IPS DF 19.7 (cell line): ENCODE measurements around the gene FOXD4L1.
"Not testable (repeated sequence)": the region's sequence is repeated elsewhere in the genome, so short reads cannot be mapped to it uniquely, and the experiment has no call there.

Source experiments
- DNase-seq: peaks from one replicate; pipeline ENCODE4 v3.0.0-alpha.2; 2013; ENCODE audit warnings: low read depth, low spot score

FOXD4L1 gene

GRCh38 chr2:113524986-113525385 lies 26.5 kb downstream of the FOXD4L1 start:
- DNase-seq, result not testable (repeated sequence)

- not testable (repeated sequence) for DNase-seq
Observed at GRCh38 chr2:113527350-113528045, 29.0 kb downstream of the FOXD4L1 start.

DNA sequence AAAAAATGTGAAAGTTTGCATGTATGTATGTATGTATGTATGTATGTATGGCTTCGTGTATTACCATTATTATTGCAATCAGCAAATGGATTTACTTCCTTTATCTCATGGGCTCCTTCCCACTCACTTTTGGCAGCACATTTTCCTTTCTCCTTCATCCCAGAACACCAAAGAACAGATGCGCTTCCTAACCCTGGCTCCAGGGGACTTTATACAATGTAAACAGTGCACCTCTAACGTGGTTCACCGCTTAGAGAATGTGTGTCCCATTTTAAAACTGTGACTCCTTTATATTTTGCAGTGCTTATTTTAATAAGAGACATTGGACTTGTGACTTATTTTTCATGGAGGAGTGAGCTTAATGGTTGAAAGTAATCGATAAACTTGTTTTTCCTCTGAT lies 29.7 kb downstream of the FOXD4L1 start:
- not testable (repeated sequence) for DNase-seq

DNA sequence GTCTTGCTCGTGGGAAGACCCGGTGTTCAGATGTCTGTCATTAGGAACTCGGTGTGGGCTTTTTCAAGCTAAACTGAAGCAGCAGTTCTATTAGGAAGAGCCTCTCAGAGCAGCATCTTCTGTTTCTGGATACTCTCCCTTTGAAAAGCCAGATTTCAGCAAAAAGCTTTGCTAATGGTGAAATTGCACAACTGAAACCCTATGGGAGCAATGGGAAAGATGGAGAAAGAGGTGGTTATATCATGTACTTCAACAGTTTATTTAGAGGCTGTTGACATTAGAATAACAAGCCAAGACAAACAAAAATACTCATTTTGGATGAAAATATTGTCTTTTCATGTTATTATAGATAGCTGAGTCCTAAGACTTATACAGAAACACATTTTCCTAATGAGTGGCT lies 30.4 kb downstream of the FOXD4L1 start:
- DNase-seq, result not testable (repeated sequence)

- not testable (repeated sequence) for DNase-seq
Observed at GRCh38 chr2:113532991-113533390, 34.5 kb downstream of the FOXD4L1 start.

DNA sequence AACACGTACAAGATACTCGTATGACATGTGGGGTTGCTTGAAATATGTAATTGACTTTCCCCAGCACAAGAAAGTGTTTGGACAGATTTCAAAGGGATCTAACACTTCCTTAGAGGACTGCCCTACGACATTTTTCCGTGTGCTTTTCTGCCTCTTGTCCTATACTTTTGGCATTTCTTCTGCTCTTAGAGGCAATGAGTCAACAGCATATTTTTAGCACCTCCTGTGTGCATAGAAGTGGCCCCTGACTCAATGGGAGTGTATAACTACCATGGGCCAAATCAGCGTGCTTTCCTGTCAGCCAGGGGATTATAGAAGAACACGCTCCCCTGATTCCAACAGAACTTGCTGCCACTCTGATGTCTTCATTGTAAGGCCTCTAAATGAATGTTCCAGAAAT lies 38.1 kb downstream of the FOXD4L1 start:
- DNase-seq, result not testable (repeated sequence)

DNA sequence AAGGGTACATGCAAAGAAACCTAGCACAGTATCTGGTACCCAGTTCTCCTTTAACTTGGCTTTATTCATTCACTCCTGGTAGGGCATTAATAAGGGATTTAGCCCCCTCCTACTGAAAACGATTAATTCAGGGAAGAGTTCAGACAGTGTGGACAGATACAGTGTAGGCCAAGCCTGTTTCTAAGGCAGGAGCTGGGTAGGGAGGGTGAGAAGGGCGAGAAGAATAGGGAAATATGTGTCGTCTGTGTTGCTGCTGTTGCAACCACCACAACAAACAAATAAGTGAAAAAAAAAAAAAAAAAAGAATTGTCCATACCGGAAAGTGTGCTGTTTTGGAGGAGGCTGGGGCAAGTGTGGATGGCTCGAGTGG lies 42.4 kb downstream of the FOXD4L1 start:
- not testable (repeated sequence) for DNase-seq

GRCh38 chr2:113541204-113541975 lies 42.9 kb downstream of the FOXD4L1 start:
- not testable (repeated sequence) for DNase-seq

GRCh38 chr2:113541976-113542485 lies 43.6 kb downstream of the FOXD4L1 start:
- DNase-seq, result not testable (repeated sequence)

DNA sequence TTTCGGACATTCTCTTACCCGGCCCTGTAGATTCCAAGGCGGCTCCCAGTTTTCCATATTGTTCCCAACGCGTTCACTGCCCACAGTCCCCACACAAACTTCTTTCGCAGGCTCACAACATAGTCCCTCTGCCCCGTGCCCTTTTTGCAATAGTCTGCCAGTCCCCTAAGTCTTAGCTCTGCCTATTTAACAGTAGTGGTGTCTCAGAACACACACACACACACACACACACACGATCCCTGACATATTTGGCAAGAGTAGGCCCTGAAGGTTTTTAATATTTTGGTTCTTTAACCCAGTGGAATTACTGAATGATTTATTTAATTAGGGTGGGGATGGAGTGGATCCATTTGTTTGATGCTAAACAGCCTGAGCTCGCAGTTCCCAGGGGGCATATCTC lies 44.1 kb downstream of the FOXD4L1 start:
- DNase-seq, result not testable (repeated sequence)
